Erythroblast (primary cell): ENCODE data around the gene ACTR8.

Source experiments
- GATA1 ChIP-seq: IDR thresholded peaks from 2 replicates; pipeline ENCODE4 v1.6.1; 2011; ENCODE audit warnings: low read depth, mild to moderate bottlenecking, control low read depth, low read length, moderate library complexity
- POLR2A ChIP-seq: IDR thresholded peaks from 2 replicates; pipeline ENCODE4 v1.6.1; 2011; ENCODE audit warnings: mild to moderate bottlenecking, low read length

DNA sequence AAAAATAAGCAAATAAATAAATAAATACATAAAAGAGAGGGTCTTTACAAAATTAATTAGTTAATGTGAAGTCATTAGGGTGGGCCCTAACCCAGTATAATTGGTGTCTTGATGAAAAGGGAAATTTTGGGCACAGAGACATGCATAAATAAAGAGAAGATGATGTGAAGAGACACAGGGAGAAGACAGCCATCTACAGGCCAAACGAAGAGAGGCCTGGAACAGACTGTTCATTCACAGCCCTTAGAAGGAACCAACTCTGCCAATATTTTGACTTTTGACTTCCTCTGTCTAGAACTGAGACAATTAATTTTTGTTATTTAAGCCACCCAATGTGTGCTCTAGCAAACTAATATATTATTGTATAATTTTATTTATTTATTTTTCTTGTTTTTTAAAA, 39.3 kb upstream of the ACTR8 start:
- TF ChIP-seq POLR2A (no peak), GATA1 (no peak)
